Stimulated activated CD8-positive, alpha-beta memory T cell treated with anti-CD3 and anti-CD28 coated beads, Interleukin-4, amount 100 ng/mL, for 48 hours (primary cell): Measurements from ENCODE around the gene SUPT4H1.
A peak's percentile ranks its signal among the peaks of the same experiment; 100 is the strongest.

Experiments used
- DNase-seq: peaks from one replicate; pipeline ENCODE4 v3.0.0-alpha.2; 2020

Gene SUPT4H1

GRCh38 chr17:58302919-58303585 is 48.9 kb downstream of the SUPT4H1 start:
- DNase-seq: no peak

GRCh38 chr17:58302171-58302918 is 49.7 kb downstream of the SUPT4H1 start:
- no peak for DNase-seq

DNA sequence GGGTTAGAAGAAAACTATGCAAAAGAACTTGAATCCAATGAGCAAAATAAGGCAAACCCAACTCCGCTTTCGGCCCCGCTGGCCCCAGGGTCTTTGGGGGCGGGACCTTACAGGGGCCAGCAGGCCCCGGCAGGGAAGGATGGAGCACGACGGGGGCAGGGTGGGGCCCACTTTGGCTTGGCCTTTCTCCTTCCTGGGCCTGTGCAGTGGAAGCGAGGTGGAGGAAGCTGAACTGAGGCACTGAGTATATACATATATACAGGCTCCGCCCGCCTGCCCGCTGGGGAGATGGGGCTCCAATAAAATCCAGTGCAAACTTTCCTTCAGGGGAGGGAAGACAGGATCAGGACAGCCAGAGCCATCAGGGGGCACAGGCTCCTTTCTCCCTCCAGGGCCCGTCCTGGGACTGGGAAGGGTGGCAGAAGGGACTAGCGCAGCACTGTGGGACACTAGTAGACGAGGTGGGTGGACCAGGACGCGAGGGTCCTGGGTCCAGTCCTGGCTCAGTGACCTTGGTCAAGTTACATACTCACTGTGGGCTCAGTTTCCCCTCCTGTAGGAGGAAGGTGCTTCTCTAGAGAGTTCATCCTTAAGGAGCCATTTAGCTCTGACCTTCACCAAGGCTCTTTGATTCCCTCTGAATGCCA is 50.4 kb downstream of the SUPT4H1 start:
- DNase-seq: no peak

DNA sequence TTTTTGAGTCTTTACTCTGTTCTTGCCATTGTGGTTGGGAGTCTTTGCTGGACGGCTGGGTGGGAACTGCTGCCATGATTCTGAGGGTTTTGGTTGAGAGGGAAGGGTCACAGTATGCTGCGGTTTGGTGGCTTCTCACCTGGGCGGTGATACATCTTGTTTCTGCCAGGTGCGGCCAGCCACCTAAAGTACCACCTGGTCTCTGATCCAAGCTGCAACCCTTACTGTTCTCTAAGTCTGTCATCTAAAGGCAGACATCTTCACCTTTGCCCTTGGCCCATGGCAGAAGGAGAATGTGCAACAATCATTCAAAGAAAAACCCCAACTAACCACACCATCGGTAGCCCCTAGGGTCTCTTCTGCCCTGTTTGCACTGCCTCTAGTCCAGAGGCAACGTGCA is 51.7 kb downstream of the SUPT4H1 start:
- DNase-seq: peak; percentile 10
